22Rv1 (cell line): ENCODE measurements around the gene MUC15.

ENCODE experiments used
- H3K27ac ChIP-seq: fragments of 450-650 bp; 2 replicates; pipeline ENCODE4 v1.5.1; 2017
- CTCF ChIP-seq: fragments of 450-650 bp; IDR thresholded peaks from 2 replicates; pipeline ENCODE4 v1.5.1; 2017; ENCODE audit warnings: mild to moderate bottlenecking
- ZFX ChIP-seq: fragments of 450-650 bp; IDR thresholded peaks from 2 replicates; pipeline ENCODE4 v1.6.1; 2017; ENCODE audit warnings: antibody characterized with exemption, borderline replicate concordance

The MUC15 gene

GRCh38 chr11:26584818-26585217, 12.8 kb upstream of the MUC15 start:
- no peak overlapping the region for H3K27ac ChIP-seq
- TF ChIP-seq ZFX (no peak), CTCF (no peak)

- TF ChIP-seq ZFX = no peak
- TF ChIP-seq CTCF = no peak
- H3K27ac ChIP-seq = no peak overlapping the region
Observed at GRCh38 chr11:26583550-26583949, 11.5 kb upstream of the MUC15 start.

- TF ChIP-seq CTCF (no peak), ZFX (no peak)
- H3K27ac ChIP-seq = no peak overlapping the region
Observed at GRCh38 chr11:26580929-26581328, 8.9 kb upstream of the MUC15 start.

GRCh38 chr11:26579683-26580082, 7.6 kb upstream of the MUC15 start:
- no peak for TF ChIP-seq ZFX
- TF ChIP-seq CTCF = no peak
- no peak overlapping the region for H3K27ac ChIP-seq

GRCh38 chr11:26578998-26579661, 7.1 kb upstream of the MUC15 start:
- TF ChIP-seq ZFX (no peak), CTCF (no peak)
- H3K27ac ChIP-seq = no peak overlapping the region

GRCh38 chr11:26575946-26576345, 3.9 kb upstream of the MUC15 start:
- H3K27ac ChIP-seq = no peak overlapping the region

More at GRCh38 chr11:26575946-26576345, 3.9 kb upstream of the MUC15 start:
- no peak for TF ChIP-seq CTCF
- TF ChIP-seq ZFX = no peak
